NCI-H1436 (cell line): Measurements from ENCODE around the gene GCKR.
A peak's percentile ranks its signal among the peaks of the same experiment; 100 is the strongest.

Source experiments
- DNase-seq: peaks from one replicate; lab custom pipeline; 2025; lab: John Stamatoyannopoulos, UW

Gene GCKR, protein sequence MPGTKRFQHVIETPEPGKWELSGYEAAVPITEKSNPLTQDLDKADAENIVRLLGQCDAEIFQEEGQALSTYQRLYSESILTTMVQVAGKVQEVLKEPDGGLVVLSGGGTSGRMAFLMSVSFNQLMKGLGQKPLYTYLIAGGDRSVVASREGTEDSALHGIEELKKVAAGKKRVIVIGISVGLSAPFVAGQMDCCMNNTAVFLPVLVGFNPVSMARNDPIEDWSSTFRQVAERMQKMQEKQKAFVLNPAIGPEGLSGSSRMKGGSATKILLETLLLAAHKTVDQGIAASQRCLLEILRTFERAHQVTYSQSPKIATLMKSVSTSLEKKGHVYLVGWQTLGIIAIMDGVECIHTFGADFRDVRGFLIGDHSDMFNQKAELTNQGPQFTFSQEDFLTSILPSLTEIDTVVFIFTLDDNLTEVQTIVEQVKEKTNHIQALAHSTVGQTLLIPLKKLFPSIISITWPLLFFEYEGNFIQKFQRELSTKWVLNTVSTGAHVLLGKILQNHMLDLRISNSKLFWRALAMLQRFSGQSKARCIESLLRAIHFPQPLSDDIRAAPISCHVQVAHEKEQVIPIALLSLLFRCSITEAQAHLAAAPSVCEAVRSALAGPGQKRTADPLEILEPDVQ

DNA sequence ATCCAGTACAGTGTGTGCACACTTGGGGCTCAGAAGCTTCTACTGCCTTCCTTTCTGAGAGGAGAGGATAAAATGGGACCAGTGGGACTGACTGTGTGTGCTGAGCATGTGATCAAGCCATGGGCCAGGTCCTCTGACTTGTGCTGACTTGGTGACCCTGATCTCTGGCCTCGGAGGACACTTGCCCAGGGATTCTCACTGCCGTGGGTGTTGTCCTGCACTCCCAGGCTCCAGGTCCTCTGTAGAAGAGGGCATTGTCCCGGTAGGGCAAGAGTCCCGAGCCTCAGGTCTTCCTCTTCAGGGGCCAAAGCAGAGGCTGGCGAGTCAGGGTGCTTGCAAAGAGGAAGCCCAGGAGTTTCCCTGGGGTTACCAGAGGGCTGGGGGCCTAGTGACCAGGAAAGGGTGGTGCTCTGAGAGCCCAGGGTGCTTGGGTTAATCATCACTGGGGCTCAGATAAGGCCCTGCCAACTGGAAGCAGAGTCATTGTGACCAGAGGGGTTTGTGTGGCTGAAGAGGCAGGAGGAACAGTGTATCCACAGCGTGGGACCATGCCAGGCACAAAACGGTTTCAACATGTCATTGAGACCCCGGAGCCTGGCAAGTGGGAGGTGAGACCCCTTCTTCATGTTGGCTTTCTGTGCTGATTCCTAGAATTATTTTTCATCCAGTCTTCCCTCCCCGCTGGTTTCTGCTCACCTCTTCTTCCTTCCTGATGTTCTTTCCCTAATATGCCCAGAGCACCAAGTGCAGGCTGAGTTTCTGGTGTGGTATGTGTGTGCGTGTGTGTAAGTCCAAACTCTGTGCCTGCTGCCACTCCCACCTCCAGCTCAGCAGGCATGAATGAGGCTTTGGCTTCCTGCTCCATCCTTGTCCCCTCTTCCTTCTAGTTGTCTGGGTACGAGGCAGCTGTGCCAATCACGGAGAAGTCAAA lies at the start of gene GCKR:
GCKR (plus strand) TSS at position 483 of the 931 bp plus-strand sequence; CDS start at position 549, 66 bp downstream.
- DNase-seq: no peak

DNA sequence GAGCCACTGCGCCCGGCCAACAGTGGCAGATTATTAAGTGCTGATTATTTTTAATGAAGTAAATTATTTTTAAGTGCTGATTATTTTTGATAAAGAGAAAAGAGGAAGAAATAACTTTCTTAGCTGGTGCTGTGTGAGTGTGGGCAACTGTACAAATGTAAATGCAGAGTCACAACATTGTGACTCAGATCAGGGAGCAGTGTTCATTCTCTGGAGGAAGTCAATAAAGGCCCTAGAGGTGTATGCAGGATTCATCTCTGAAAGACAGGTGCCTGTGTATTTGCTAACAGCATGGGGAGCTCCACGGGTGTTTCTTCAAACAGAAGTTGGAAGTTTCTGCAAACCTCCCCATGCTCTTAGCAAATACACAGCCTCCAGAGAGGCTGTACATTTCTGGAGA lies 48.3 kb upstream of the GCKR start:
- DNase-seq: no peak

DNA sequence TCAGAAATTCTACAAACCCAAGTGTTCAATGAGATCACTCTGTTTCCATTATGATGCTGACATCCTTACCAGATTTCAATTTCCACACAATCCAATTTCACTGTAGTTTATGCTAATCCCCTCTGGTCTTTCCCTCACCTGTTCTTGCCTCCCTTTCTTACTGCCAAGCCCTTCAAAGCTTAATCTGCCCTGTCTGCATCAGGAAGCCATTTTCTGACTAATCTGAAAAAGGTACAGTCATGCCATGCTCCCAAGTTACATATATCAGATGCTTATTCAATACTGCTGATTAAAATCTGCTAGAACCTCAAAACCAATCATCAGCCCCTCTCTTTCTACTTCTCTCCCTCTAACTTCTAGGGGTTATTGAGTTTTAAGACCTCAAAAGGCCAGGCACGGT lies 45.5 kb upstream of the GCKR start:
- no peak for DNase-seq

DNA sequence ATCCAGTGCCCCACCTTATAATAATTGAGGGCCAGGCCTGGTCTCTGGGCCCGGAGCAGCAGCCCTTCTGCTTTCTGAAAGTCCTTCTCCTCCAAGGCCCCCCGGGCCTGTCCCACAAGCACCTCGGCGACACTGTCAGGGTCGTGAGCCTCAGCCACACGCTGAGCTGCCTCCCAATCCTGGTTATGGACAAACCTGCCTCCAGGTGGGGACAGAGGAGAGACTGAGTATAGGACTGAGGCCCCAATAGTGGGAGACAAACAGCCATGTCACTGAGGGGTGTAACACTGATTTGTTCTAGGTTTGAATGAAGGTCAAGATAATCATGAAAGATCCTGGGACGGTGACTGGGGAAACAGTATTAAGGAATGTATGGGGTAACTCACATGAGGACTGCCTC lies 42.7 kb upstream of the GCKR start:
- DNase-seq: no peak

DNA sequence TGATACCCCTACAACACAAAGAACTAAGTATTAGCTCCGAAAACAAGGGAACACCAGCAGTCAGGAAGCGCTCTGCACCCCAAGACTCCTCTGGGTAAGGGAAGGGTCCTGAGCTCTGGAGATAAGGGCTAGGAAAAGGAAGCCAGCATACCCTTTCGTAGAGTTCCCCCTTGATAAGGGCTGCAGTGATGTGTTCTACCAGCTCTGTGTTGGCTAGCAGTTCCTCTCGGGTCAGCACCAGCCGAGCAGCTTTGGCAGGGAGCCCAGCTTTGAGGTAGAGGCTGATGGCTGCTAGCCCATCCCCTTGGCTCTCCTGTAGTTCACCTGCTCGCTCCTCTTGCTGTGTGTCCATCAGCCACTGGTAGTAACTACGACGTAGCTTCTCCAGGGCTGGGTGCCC lies 35.5 kb upstream of the GCKR start:
- DNase-seq: no peak

DNA sequence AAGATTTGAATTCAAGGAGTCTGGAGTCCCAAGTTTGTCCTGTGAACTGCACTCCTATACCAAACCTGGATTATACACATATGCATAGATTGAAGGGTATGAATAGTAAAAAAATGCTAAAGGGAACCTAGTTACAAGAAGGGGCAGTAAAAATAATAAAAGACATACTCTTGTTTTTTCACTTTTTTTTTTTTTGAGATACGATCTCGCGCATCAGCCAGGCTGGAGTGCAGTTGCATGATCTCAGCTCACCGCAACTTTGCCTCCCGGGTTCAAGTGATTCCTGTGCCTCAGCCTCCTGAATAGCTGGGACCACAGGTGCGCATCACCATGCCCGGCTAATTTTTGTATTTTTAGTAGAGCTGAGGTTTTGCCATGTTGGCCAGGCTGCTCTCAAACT lies 32.2 kb upstream of the GCKR start:
- DNase-seq: no peak

DNA sequence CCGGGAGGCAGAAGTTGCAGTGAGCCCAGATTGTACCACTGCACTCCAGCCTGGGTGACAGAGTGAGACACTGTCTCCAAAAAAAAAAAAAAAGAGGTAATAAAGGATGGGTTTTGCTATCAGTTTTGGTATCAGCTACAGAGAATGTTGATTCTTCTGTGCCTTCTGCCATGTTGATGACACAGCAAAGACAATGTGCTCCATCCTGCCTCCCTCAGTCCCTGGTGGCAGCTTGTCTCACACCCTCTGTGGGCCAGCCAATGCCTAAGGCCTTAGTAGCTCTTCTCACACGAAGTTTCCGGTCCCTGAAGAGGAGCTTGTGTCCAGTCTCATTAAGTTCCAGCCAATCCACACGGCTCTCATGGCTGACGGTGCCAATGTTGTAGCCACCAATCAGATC lies 24.7 kb upstream of the GCKR start:
- no peak for DNase-seq

DNA sequence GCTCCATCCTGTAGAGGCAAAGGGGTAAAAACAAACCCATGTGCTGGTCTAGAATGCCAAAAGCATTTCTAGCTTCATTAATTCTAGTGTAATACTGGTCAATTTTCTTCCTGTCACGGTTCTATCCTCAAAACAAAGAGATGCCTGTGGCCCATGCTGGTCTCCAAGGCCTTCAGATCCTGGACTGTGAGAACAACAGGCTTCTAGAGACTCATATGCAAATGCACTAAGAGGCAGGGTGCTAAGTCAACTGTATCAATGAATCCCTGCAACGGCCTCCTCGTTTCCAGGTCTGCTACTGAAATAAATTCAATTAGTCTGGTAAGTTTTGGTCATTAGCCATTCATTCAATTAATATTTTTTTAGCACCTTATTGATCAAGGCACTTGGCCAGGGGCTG lies 11.1 kb upstream of the GCKR start:
- DNase-seq: no peak

DNA sequence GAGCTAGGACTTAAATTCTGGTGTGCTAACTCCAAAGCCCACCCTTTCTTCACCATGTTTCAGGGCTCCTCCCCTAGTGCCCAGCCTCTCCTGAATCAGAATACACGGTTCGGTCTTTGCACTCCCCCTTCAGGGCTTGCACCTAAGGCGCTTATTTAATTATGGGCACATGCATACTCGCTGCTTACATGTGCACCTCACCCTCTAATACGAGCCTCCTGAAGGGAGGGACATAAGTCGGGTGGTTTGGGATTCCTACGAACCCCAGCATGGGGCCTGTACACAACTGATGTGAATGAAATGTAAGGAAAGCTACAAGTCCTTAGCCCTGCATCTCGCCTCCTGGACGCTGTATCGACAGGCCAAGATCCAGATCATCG lies 7.5 kb upstream of the GCKR start:
- peak; percentile 25 for DNase-seq

DNA sequence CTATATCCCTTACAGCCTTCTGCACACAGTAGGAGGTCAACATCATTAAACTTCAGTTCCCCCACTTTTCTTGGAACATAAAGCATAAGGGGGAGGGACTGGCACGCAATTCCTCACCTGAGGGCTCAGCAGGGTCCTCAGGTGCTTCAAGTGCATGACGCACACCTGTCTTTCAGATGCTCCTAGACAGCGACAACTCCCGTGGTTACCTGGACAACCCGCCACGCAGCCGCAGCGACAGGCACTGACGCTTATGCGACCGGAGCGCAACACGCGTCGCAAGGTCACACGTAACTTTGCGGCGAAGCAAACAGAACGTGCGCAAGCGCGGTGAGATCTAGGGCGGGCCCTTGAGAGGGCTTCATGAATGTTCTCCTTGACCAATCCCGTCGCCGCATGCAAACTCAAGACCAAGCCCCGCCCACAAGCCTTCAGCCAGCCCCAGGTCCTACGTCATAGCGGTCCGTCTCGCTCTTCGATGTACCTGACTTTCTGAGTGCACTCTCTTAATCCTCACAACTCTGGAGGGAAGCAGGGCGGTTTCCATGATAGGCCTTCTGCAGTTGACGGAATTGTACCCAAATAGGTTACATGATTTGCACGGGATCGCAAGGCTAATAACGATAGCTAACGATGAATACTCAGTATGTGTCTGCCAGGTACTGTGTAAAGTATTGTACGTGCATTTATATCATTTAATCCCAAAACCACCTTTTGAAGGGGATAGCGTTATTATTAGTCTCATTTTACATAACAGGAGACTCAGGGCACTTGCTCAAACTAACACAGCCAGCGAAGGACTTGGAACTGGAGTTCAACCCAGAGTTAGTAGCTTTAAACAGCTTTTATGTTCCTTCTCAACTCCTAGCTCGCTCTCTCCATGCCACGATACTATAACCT lies 6.9 kb upstream of the GCKR start, which contains the start of gene IFT172:
IFT172 (minus strand) TSS at position 246 of the 900 bp plus-strand sequence; CDS start at position 156, 90 bp downstream.
- peak; percentile 99 for DNase-seq

DNA sequence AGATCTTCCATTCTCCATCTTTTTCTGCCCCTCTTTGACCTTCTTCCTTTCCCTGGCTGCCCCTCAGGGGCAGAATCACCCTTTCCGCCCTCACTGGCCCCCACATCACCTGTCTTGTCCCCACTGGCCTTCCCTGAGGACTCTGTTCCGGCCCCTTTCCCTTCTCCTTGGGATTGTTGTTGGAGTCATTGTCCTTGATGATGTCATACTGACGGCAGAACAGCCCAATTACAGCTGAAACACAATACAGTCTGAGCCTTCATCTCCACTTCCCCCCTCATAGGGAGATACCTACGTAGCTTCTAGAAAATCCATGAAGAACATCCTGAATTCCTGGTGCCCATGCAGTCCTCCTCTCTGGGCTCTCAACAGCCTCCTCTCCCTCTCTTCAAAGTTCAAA lies 4.1 kb upstream of the GCKR start:
- no peak for DNase-seq

DNA sequence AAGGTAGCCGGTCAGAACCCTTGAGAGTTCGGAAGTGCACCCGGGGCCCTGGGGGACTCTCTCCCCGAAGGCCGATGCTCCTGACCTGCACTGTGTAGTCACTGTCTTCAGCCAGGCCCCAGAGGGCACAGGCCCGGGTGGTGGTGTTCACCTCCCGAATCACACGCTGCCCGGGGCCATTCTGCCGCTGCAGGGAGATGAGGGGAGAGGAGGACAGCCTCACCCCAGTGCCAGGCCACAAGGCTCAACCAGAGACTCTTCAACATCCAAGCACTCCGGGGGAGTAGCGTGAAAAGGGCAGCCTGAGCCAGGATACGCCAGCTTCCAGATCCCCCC lies 2.7 kb upstream of the GCKR start:
- DNase-seq: no peak

DNA sequence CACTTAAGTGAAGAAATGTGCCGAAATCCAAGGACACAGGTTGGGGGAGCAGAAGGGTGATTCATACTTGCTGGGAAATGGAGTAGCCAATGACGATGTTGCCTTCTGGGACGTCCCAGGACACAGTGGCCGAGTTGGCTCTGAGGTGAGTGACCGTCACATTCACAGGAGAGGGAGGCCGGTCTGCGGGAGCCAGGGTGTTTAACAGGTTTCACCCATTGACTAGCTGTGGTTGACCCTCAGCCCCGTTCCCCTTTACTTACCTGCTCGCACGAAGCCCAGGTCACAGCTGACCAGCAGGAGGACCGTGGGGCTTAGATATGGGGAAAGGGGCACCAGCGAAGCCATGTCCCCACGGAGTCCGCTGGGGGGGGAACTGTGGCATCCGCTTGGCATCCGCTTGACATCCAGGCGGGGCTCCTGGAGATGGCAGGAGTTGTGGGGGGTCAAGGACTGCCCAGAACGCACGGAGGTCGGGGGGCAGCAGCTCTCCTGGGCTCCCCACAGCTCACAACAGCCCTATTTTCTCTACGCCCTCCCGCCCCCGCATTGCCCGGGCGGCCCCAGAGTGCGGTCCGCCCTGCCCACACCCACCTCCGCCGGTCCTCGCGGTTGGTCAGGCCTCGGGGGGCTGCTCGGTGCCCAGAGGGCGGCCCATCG lies 2.2 kb upstream of the GCKR start:
- DNase-seq: no peak

DNA sequence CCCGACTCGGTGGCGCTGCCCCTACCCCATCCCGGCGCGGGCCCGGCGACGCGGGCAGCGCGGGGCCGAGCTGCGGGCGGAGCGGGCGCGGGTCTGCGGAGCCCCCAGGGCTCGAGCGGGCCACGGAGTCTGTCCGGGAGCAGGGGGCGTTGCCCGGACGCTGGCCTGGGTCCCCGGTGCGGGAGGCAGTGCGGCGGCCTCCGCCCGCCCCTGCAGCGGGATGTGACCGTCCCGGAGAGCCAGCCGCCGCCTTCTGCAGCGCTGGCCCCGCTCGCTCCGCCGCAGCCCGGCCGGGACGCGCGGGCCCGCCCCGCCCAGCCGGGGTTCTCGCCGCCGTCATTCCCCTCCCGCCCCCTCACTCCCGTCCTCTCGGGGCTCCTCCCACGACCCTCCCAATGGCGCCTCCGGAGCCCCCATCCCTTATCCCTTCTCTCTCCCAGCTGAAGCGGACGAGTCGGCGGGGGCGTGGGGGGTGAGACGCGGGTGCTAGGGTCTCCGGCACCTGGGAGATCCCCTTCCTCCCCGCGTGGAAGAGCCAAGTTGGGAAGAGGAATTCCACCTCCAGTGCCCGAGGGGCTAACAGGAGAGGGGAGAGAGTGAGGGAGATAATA lies 1.6 kb upstream of the GCKR start, which contains the start of gene FNDC4:
FNDC4 (minus strand) TSS at position 257 of the 611 bp plus-strand sequence. CDS start 521 bp downstream, outside the sequence.
- no peak for DNase-seq

DNA sequence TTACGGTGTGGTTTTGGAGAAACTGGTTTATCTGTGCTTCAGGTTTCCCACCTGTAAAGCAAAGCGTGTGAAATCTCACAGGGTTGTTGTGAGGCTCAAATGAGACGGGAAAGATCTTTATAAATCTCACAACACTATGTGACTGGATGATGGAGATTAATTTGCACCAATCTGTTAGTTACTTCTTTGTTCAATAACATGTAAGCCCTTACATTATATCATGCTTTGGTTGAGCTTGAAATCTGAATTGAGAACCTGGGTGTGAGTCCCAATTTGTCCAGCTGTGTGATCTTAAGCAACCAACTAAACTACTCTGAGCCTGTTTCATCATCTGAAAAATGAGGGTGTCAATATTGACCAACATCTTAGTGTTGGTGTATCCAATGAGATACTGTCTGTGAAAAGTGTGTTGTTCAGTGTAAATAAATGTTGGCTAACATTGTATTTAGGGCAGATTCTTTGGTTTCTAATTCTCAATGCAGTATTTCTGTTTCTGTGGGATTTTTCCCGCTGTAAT lies 741 bp upstream of the GCKR start:
- DNase-seq: no peak

DNA sequence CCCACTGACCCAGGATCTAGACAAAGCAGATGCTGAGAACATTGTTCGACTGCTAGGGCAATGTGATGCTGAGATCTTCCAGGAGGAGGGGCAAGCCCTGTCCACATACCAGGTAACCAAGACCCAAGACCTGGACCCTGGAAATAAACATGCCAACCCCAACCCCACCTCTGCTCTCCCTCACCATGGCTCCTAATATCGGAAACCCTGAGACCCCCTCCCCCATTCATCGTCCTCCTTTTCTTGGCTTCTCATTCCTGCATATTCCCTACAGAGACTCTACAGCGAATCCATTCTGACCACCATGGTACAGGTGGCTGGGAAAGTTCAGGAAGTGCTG lies 619 bp downstream of the GCKR start:
- no peak for DNase-seq

DNA sequence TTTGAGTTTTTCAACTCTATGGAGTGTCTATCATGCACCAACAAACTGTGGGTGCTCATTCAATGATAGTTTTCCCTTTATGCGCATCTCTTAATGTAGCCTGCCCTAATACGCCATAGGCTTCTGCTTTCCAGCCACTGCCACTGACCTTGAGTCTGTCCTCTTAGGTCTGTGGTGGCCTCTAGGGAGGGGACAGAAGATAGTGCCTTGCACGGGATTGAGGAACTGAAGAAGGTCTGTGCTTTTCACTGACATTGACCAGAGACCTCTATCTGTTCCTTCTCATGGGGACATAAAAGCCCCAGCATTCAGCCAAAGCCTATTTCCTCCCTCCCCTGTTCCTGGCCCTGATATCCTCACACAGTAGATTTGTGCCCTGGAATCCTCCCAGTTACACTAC lies 2.3 kb downstream of the GCKR start:
- DNase-seq: no peak

DNA sequence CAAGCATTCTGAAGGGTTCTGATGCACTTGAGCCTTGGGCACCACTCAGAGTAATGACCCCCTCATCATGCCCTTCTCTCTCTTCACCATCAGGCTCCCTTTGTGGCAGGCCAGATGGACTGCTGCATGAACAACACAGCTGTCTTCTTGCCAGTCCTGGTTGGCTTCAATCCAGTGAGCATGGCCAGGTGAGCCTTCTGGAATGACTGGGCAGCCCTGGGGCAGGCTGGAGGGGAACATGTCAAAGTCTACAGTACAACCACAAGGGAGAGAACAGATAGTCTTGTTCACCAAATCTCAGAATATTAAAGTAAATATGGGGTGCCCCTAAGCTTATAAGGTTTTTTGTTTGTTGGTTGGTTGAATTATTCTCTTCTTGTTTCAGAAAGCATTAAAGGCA lies 4.4 kb downstream of the GCKR start:
- no peak for DNase-seq

DNA sequence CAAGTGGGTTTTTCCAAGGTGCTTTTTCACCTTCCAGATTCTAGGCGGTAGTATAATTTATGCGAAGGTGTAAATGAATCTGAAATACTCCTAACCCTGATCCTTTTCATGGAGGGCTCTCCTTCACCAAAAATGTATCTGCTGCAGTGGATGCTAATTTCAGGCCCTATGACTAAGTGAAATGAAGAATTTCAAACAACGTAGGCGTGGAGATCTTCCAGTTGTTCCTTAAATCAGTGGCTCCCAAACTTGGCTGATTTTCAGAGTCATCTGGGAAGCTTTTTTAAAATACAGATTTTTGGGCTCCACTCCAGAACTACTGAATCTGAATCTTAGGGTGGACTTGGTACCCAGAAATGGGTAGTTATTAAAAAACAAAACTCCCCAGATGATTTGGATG lies 5.5 kb downstream of the GCKR start:
- DNase-seq: no peak

DNA sequence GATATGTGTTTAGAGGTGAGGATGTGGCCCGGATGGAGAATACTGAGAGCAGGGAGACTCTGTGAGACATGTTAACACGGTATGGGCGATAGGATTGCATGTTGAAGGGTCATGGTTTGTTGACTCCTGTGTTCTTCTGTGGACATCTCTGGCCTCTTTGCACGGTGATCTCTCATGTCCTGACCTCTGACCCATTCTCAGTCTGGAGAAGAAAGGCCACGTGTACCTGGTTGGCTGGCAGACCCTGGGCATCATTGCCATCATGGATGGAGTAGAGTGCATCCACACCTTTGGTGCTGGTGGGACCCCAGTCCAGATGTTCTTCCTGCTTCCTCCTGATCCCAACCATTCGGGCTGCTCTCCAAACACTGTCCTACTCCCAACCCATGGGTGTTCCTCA lies 9.9 kb downstream of the GCKR start:
- DNase-seq: no peak
